HG03354 (cell line): ENCODE data around the gene RPS16.

Source experiments
- ATAC-seq: cut with Tn5 transposase; IDR thresholded peaks from one replicate; pipeline ENCODE4 v1.9.1; 2021; ENCODE audit warnings: mild to moderate bottlenecking; ENCODE audit not compliant: unreplicated experiment, poor library complexity, severe bottlenecking

The RPS16 gene

GRCh38 chr19:39409208-39410016, 26.3 kb downstream of the RPS16 start:
- ATAC-seq: no peak

GRCh38 chr19:39408392-39409207, 27.1 kb downstream of the RPS16 start:
- no peak for ATAC-seq

- no peak for ATAC-seq
These were observed 27.9 kb downstream of the RPS16 start for GRCh38 chr19:39407660-39408391.

- ATAC-seq: no peak
These were observed 28.4 kb downstream of the RPS16 start for GRCh38 chr19:39407410-39407659.

- peak; percentile 24 for ATAC-seq
These were observed 28.9 kb downstream of the RPS16 start, which contains the start of gene ZFP36 for GRCh38 chr19:39406656-39407409. ZFP36 (plus strand) TSS chr19:39406847; CDS start chr19:39406905, 58 bp downstream.

- no peak for ATAC-seq
These were observed 29.6 kb downstream of the RPS16 start for GRCh38 chr19:39405958-39406655.

GRCh38 chr19:39405261-39405957, 30.3 kb downstream of the RPS16 start:
- ATAC-seq: no peak

GRCh38 chr19:39403331-39404312, 32.1 kb downstream of the RPS16 start:
- peak; percentile 32 for ATAC-seq

- peak; percentile 24 for ATAC-seq
These were observed 33.1 kb downstream of the RPS16 start for GRCh38 chr19:39402346-39403300.

- ATAC-seq: no peak
These were observed 34.0 kb downstream of the RPS16 start for GRCh38 chr19:39401549-39402345.

- no peak for ATAC-seq
These were observed 34.6 kb downstream of the RPS16 start for GRCh38 chr19:39401070-39401548.

GRCh38 chr19:39400061-39400460, 35.7 kb downstream of the RPS16 start:
- no peak for ATAC-seq

- no peak for ATAC-seq
These were observed 36.1 kb downstream of the RPS16 start for GRCh38 chr19:39399668-39400050.

- no peak for ATAC-seq
These were observed 37.4 kb downstream of the RPS16 start for GRCh38 chr19:39398297-39398864.
